ENCODE data around the gene LETM1.

The LETM1 gene

GRCh38 chr4:1768367-1769034 lies 87.5 kb downstream of the LETM1 start:
- Histone ChIP-seq H3K36me3 (ENCODE audit: control insufficient read depth in 1 of 2, insufficient read depth in 2 of 2, low read length in 2 of 2) (no peaks in the 10 kb centered on the region), H3K4me3 (ENCODE audit: low read depth in 1 of 2, low read length in 2 of 2) (no peak overlapping the region), H3K27ac (ENCODE audit: low read length) (no peak overlapping the region), H3K4me1 (ENCODE audit: control insufficient read depth in 1 of 2, insufficient read depth in 2 of 2, low read length in 2 of 2) (peaks cover 0 to 10% of the 10 kb centered on the region in 2 donors), H3K9me3 (ENCODE audit: control insufficient read depth in 1 of 2, low read length in 2 of 2) (no peaks in the 10 kb centered on the region), H3K27me3 (ENCODE audit: low read depth, low read length) (peaks cover 13% of the 10 kb centered on the region)

- Histone ChIP-seq H3K27ac (ENCODE audit: low read length) (no peak overlapping the region), H3K4me1 (ENCODE audit: control insufficient read depth in 1 of 2, insufficient read depth in 2 of 2, low read length in 2 of 2) (peaks cover 0 to 10% of the 10 kb centered on the region in 2 donors), H3K4me3 (ENCODE audit: low read depth in 1 of 2, low read length in 2 of 2) (no peak overlapping the region), H3K27me3 (ENCODE audit: low read depth, low read length) (peaks cover 13% of the 10 kb centered on the region), H3K36me3 (ENCODE audit: control insufficient read depth in 1 of 2, insufficient read depth in 2 of 2, low read length in 2 of 2) (no peaks in the 10 kb centered on the region), H3K9me3 (ENCODE audit: control insufficient read depth in 1 of 2, low read length in 2 of 2) (no peaks in the 10 kb centered on the region)
These were observed 88.1 kb downstream of the LETM1 start for GRCh38 chr4:1767770-1768366.

- no peak overlapping the region for H3K27ac ChIP-seq (ENCODE audit: low read length)
These were observed 88.7 kb downstream of the LETM1 start for GRCh38 chr4:1767061-1767769.

GRCh38 chr4:1766106-1767060 lies 89.6 kb downstream of the LETM1 start:
- H3K4me3 ChIP-seq (ENCODE audit: low read depth in 1 of 2, low read length in 2 of 2): no peak overlapping the region
- no peaks in the 10 kb centered on the region for H3K9me3 ChIP-seq (ENCODE audit: control insufficient read depth in 1 of 2, low read length in 2 of 2)
- no peak overlapping the region for H3K27ac ChIP-seq (ENCODE audit: low read length)
- H3K27me3 ChIP-seq (ENCODE audit: low read depth, low read length): peaks cover 13% of the 10 kb centered on the region
- peaks cover 0 to 10% of the 10 kb centered on the region in 2 donors for H3K4me1 ChIP-seq (ENCODE audit: control insufficient read depth in 1 of 2, insufficient read depth in 2 of 2, low read length in 2 of 2)
- H3K36me3 ChIP-seq (ENCODE audit: control insufficient read depth in 1 of 2, insufficient read depth in 2 of 2, low read length in 2 of 2): no peaks in the 10 kb centered on the region

More at GRCh38 chr4:1767061-1767769, 88.7 kb downstream of the LETM1 start:
- H3K9me3 ChIP-seq (ENCODE audit: control insufficient read depth in 1 of 2, low read length in 2 of 2): no peaks in the 10 kb centered on the region
- no peak overlapping the region for H3K4me3 ChIP-seq (ENCODE audit: low read depth in 1 of 2, low read length in 2 of 2)
- no peaks in the 10 kb centered on the region for H3K36me3 ChIP-seq (ENCODE audit: control insufficient read depth in 1 of 2, insufficient read depth in 2 of 2, low read length in 2 of 2)
- peaks cover 13% of the 10 kb centered on the region for H3K27me3 ChIP-seq (ENCODE audit: low read depth, low read length)
- peaks cover 0 to 10% of the 10 kb centered on the region in 2 donors for H3K4me1 ChIP-seq (ENCODE audit: control insufficient read depth in 1 of 2, insufficient read depth in 2 of 2, low read length in 2 of 2)

- H3K27me3 ChIP-seq (ENCODE audit: low read depth, low read length): peaks cover 13% of the 10 kb centered on the region
- H3K4me3 ChIP-seq (ENCODE audit: low read depth in 1 of 2, low read length in 2 of 2): no peak overlapping the region
- no peak overlapping the region for H3K27ac ChIP-seq (ENCODE audit: low read length)
- no peaks in the 10 kb centered on the region for H3K9me3 ChIP-seq (ENCODE audit: control insufficient read depth in 1 of 2, low read length in 2 of 2)
- no peaks in the 10 kb centered on the region for H3K36me3 ChIP-seq (ENCODE audit: control insufficient read depth in 1 of 2, insufficient read depth in 2 of 2, low read length in 2 of 2)
- H3K4me1 ChIP-seq (ENCODE audit: control insufficient read depth in 1 of 2, insufficient read depth in 2 of 2, low read length in 2 of 2): peaks cover 0 to 10% of the 10 kb centered on the region in 2 donors
These were observed 90.4 kb downstream of the LETM1 start for GRCh38 chr4:1765409-1766072.

- Histone ChIP-seq H3K27ac (ENCODE audit: low read length) (no peak overlapping the region), H3K36me3 (ENCODE audit: control insufficient read depth in 1 of 2, insufficient read depth in 2 of 2, low read length in 2 of 2) (no peaks in the 10 kb centered on the region), H3K4me1 (ENCODE audit: control insufficient read depth in 1 of 2, insufficient read depth in 2 of 2, low read length in 2 of 2) (peaks cover 0 to 10% of the 10 kb centered on the region in 2 donors), H3K4me3 (ENCODE audit: low read depth in 1 of 2, low read length in 2 of 2) (no peak overlapping the region), H3K9me3 (ENCODE audit: control insufficient read depth in 1 of 2, low read length in 2 of 2) (no peaks in the 10 kb centered on the region), H3K27me3 (ENCODE audit: low read depth, low read length) (peaks cover 11% of the 10 kb centered on the region)
These were observed 91.3 kb downstream of the LETM1 start for GRCh38 chr4:1764670-1765069.

GRCh38 chr4:1763550-1764080 lies 92.3 kb downstream of the LETM1 start:
- H3K4me3 ChIP-seq (ENCODE audit: low read depth in 1 of 2, low read length in 2 of 2): no peak overlapping the region
- peaks cover 5% of the 10 kb centered on the region for H3K27me3 ChIP-seq (ENCODE audit: low read depth, low read length)
- H3K4me1 ChIP-seq (ENCODE audit: control insufficient read depth in 1 of 2, insufficient read depth in 2 of 2, low read length in 2 of 2): peaks cover 0 to 10% of the 10 kb centered on the region in 2 donors
- no peak overlapping the region for H3K27ac ChIP-seq (ENCODE audit: low read length)
- H3K9me3 ChIP-seq (ENCODE audit: control insufficient read depth in 1 of 2, low read length in 2 of 2): no peaks in the 10 kb centered on the region
- no peaks in the 10 kb centered on the region for H3K36me3 ChIP-seq (ENCODE audit: control insufficient read depth in 1 of 2, insufficient read depth in 2 of 2, low read length in 2 of 2)

GRCh38 chr4:1763070-1763549 lies 92.8 kb downstream of the LETM1 start:
- Histone ChIP-seq H3K27ac (ENCODE audit: low read length) (no peak overlapping the region), H3K27me3 (ENCODE audit: low read depth, low read length) (peaks cover 2% of the 10 kb centered on the region), H3K4me1 (ENCODE audit: control insufficient read depth in 1 of 2, insufficient read depth in 2 of 2, low read length in 2 of 2) (peaks cover 0 to 8% of the 10 kb centered on the region in 2 donors), H3K4me3 (ENCODE audit: low read depth in 1 of 2, low read length in 2 of 2) (no peak overlapping the region), H3K9me3 (ENCODE audit: control insufficient read depth in 1 of 2, low read length in 2 of 2) (no peaks in the 10 kb centered on the region), H3K36me3 (ENCODE audit: control insufficient read depth in 1 of 2, insufficient read depth in 2 of 2, low read length in 2 of 2) (no peaks in the 10 kb centered on the region)

GRCh38 chr4:1762264-1763010 lies 93.5 kb downstream of the LETM1 start:
- Histone ChIP-seq H3K27ac (ENCODE audit: low read length) (no peak overlapping the region), H3K4me1 (ENCODE audit: control insufficient read depth in 1 of 2, insufficient read depth in 2 of 2, low read length in 2 of 2) (peaks cover 0 to 4% of the 10 kb centered on the region in 2 donors), H3K9me3 (ENCODE audit: control insufficient read depth in 1 of 2, low read length in 2 of 2) (no peaks in the 10 kb centered on the region), H3K36me3 (ENCODE audit: control insufficient read depth in 1 of 2, insufficient read depth in 2 of 2, low read length in 2 of 2) (no peaks in the 10 kb centered on the region), H3K27me3 (ENCODE audit: low read depth, low read length) (no peaks in the 10 kb centered on the region), H3K4me3 (ENCODE audit: low read depth in 1 of 2, low read length in 2 of 2) (no peak overlapping the region)

Data from muscle layer of duodenum (tissue), 2 donors.